A673 (cell line): Measurements from ENCODE around the gene ELFN2.

ENCODE experiments used
- EZH2 ChIP-seq: fragments of 200-600 bp; sonication (generic); IDR thresholded peaks from 2 replicates; pipeline ENCODE4 v1.6.1; 2017; ENCODE audit warnings: borderline replicate concordance, low read depth, mild to moderate bottlenecking, mixed read lengths, antibody characterized with exemption, low read length; ENCODE audit not compliant: poor library complexity, severe bottlenecking
- TF ChIP-seq, protein P1 (sequence below): fragments of 300-800, 200-600 bp; sonication (generic); conservative IDR thresholded peaks from 2 replicates; pipeline ENCODE4 v1.5.1; 2017; ENCODE audit warnings: low read depth, mild to moderate bottlenecking, antibody characterized with exemption, low read length, moderate library complexity, mixed read lengths

DNA sequence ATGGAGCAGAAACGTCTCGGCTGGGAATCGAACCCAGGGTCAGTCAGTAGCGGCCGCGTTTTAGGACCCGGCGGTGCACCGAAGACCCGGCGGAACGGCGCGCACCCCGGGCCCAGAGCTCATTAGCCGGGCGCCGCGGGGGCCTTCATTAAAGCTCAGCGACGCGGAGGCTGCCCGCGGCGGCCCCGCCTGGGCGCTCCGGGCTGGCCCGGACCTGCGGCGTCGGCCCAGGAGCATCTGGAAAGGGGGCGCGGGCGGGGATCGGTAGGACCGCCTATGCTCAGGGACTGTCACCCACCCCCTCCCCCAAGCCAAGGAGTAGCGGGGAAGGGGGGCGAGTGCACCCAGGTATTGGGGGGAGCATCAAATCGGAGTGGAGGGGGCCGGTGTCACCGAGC is 92.8 kb downstream of the ELFN2 start:
- TF ChIP-seq, protein P1, sequence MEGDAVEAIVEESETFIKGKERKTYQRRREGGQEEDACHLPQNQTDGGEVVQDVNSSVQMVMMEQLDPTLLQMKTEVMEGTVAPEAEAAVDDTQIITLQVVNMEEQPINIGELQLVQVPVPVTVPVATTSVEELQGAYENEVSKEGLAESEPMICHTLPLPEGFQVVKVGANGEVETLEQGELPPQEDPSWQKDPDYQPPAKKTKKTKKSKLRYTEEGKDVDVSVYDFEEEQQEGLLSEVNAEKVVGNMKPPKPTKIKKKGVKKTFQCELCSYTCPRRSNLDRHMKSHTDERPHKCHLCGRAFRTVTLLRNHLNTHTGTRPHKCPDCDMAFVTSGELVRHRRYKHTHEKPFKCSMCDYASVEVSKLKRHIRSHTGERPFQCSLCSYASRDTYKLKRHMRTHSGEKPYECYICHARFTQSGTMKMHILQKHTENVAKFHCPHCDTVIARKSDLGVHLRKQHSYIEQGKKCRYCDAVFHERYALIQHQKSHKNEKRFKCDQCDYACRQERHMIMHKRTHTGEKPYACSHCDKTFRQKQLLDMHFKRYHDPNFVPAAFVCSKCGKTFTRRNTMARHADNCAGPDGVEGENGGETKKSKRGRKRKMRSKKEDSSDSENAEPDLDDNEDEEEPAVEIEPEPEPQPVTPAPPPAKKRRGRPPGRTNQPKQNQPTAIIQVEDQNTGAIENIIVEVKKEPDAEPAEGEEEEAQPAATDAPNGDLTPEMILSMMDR: no peak
- TF ChIP-seq EZH2: no peak
